Large intestine (tissue), 12 donors: ENCODE data around the gene SUPV3L1. TPM values are rescaled to one million over a fixed set of nuclear protein-coding genes. Genes with fewer than 3 reads are reported as not detected.
"Not testable (repeated sequence)": the region's sequence is repeated elsewhere in the genome, so short reads cannot be mapped to it uniquely, and the experiment has no call there.

Experiments
- DNase-seq, 2 donors: peaks; one replicate each; pipeline versions ENCODE4 v3.0.0 to v3.0.0-alpha.2; 2013
- H3K27ac ChIP-seq: one replicate; pipeline ENCODE4 v1.5.1; 2013; ENCODE audit warnings: low read length
- H3K27me3 ChIP-seq: 2 replicates; pipeline ENCODE4 v1.6.1; 2013; ENCODE audit warnings: low read length; ENCODE audit not compliant: control insufficient read depth, insufficient read depth
- H3K36me3 ChIP-seq: 2 replicates; pipeline ENCODE4 v1.6.1; 2013; ENCODE audit warnings: low read length; ENCODE audit not compliant: control insufficient read depth, insufficient read depth
- H3K4me1 ChIP-seq: one replicate; pipeline ENCODE4 v1.6.1; 2013; ENCODE audit warnings: low read length; ENCODE audit not compliant: control insufficient read depth, insufficient read depth
- H3K4me3 ChIP-seq: one replicate; pipeline ENCODE4 v1.5.1; 2013; ENCODE audit warnings: low read length
- H3K9me3 ChIP-seq: one replicate; pipeline ENCODE4 v1.6.1; 2013; ENCODE audit warnings: mild to moderate bottlenecking, low read depth, low read length, moderate library complexity; ENCODE audit not compliant: control insufficient read depth
- WGBS: methylation state at CpG from one replicate; pipeline ENCODE4 v1.1.5; 2013; ENCODE audit warnings: low lambda C conversion rate; ENCODE audit not compliant: insufficient coverage; 5-methylcytosine and 5-hydroxymethylcytosine counted together
- long read RNA-seq, 11 donors: transcript quantifications; one replicate each; lab custom pipeline, GENCODE V29; 2026
- polyA plus RNA-seq: library from polyadenylated mRNA; unstranded; fragments of 120-200 nt; gene quantifications from one replicate; pipeline ENCODE4 v1.2.1, GENCODE V29; 2013

Gene SUPV3L1
- 35.5 TPM for polyA plus RNA-seq
- long read RNA-seq, donor 1, partial matches to known transcripts, result 0 of 2 reads
- long read RNA-seq, donor 1, other reads (novel, unspliced or antisense), result 0 of 2 reads
- long read RNA-seq, donor 2, partial matches to known transcripts, result 0 of 3 reads
- long read RNA-seq, donor 2, other reads (novel, unspliced or antisense), result 0 of 3 reads
- long read RNA-seq, donor 3, result 0 reads
- long read RNA-seq, donor 4, result 0 reads
- long read RNA-seq, donor 5, partial matches to known transcripts, result 0 of 4 reads
- long read RNA-seq, donor 5, other reads (novel, unspliced or antisense), result 0 of 4 reads
- long read RNA-seq, donor 6, transcript SUPV3L1-201 (15 exons, 2,484 nt), result major isoform, 5 of 5 reads
- long read RNA-seq, donor 6, partial matches to known transcripts, result 0 of 5 reads
- long read RNA-seq, donor 6, other reads (novel, unspliced or antisense), result 0 of 5 reads
- long read RNA-seq, donor 7, result 0 reads
- long read RNA-seq, donor 8, partial matches to known transcripts, result 0 of 5 reads
- long read RNA-seq, donor 8, other reads (novel, unspliced or antisense), result 0 of 5 reads
- long read RNA-seq, donor 9, partial matches to known transcripts, result 0 of 6 reads
- long read RNA-seq, donor 9, other reads (novel, unspliced or antisense), result 0 of 6 reads
- long read RNA-seq, donor 10, partial matches to known transcripts, result 0 of 5 reads
- long read RNA-seq, donor 10, other reads (novel, unspliced or antisense), result 0 of 5 reads
- long read RNA-seq, donor 11, partial matches to known transcripts, result 0 of 3 reads
- long read RNA-seq, donor 11, other reads (novel, unspliced or antisense), result 0 of 3 reads

- Histone ChIP-seq H3K4me3 (peak within 1 kb of the TSS; percentile 95), H3K27ac (peak within 1 kb of the TSS; percentile 70), H3K9me3 (no peaks in the 10 kb centered on the region), H3K36me3 (peaks cover 10% of the 10 kb centered on the region), H3K4me1 (peaks cover 7% of the 10 kb centered on the region), H3K27me3 (no peaks in the 10 kb centered on the region)
- no CpG with 5 or more reads among the region's 44 CpGs for WGBS
- DNase-seq, result peak; percentile 95 to 96
Measured at GRCh38 chr10:69179743-69180524, at the start of gene SUPV3L1. SUPV3L1 (plus strand) TSS chr10:69180234; CDS start chr10:69180292, 58 bp downstream.

GRCh38 chr10:69130251-69130650 is 49.8 kb upstream of the SUPV3L1 start:
- H3K9me3 ChIP-seq, result no peaks in the 10 kb centered on the region
- H3K4me1 ChIP-seq, result no peaks in the 10 kb centered on the region
- H3K27me3 ChIP-seq, result no peaks in the 10 kb centered on the region
- H3K27ac ChIP-seq, result no peak overlapping the region
- DNase-seq, result no peak
- 70% methylated on average over 2 of the region's 2 CpGs for WGBS
- H3K36me3 ChIP-seq, result peaks cover 18% of the 10 kb centered on the region
- H3K4me3 ChIP-seq, result no peak overlapping the region

- H3K27me3 ChIP-seq, result no peaks in the 10 kb centered on the region
- no peak overlapping the region for H3K4me3 ChIP-seq
- no peaks in the 10 kb centered on the region for H3K4me1 ChIP-seq
- no peak overlapping the region for H3K27ac ChIP-seq
- H3K36me3 ChIP-seq, result peaks cover 18% of the 10 kb centered on the region
- no peaks in the 10 kb centered on the region for H3K9me3 ChIP-seq
- WGBS, result no CpG with 5 or more reads among the region's 2 CpGs
- no peak for DNase-seq
Measured at GRCh38 chr10:69139961-69140360, 40.1 kb upstream of the SUPV3L1 start.

GRCh38 chr10:69141304-69141703 is 38.7 kb upstream of the SUPV3L1 start:
- Histone ChIP-seq H3K27me3 (no peaks in the 10 kb centered on the region), H3K4me1 (no peaks in the 10 kb centered on the region), H3K36me3 (peaks cover 15% of the 10 kb centered on the region), H3K4me3 (no peak overlapping the region), H3K9me3 (no peaks in the 10 kb centered on the region), H3K27ac (no peak overlapping the region)
- 80% methylated on average over 1 of the region's 1 CpG for WGBS
- DNase-seq, result no peak

GRCh38 chr10:69142074-69142473 is 38.0 kb upstream of the SUPV3L1 start:
- WGBS, result no CpG with 5 or more reads among the region's 3 CpGs

GRCh38 chr10:69142983-69143382 is 37.1 kb upstream of the SUPV3L1 start:
- no peaks in the 10 kb centered on the region for H3K27me3 ChIP-seq
- no CpG with 5 or more reads among the region's 3 CpGs for WGBS
- no peak overlapping the region for H3K4me3 ChIP-seq
- no peaks in the 10 kb centered on the region for H3K9me3 ChIP-seq
- no peaks in the 10 kb centered on the region for H3K4me1 ChIP-seq
- DNase-seq, result peak in 1 of 2 donors; percentile 10
- no peak overlapping the region for H3K27ac ChIP-seq
- peaks cover 10% of the 10 kb centered on the region for H3K36me3 ChIP-seq

More at GRCh38 chr10:69142074-69142473, 38.0 kb upstream of the SUPV3L1 start:
- H3K36me3 ChIP-seq, result peaks cover 15% of the 10 kb centered on the region
- H3K4me1 ChIP-seq, H3K27me3 ChIP-seq, DNase-seq, H3K27ac ChIP-seq, H3K4me3 ChIP-seq, H3K9me3 ChIP-seq: not testable (repeated sequence)

GRCh38 chr10:69145329-69145728 is 34.7 kb upstream of the SUPV3L1 start:
- H3K27ac ChIP-seq, result no peak overlapping the region
- H3K36me3 ChIP-seq, result peaks cover 5% of the 10 kb centered on the region
- 100% methylated on average over 1 of the region's 1 CpG for WGBS
- DNase-seq, result no peak
- no peak overlapping the region for H3K4me3 ChIP-seq
- H3K27me3 ChIP-seq, result no peaks in the 10 kb centered on the region
- H3K9me3 ChIP-seq, result no peaks in the 10 kb centered on the region
- H3K4me1 ChIP-seq, result no peaks in the 10 kb centered on the region

DNA sequence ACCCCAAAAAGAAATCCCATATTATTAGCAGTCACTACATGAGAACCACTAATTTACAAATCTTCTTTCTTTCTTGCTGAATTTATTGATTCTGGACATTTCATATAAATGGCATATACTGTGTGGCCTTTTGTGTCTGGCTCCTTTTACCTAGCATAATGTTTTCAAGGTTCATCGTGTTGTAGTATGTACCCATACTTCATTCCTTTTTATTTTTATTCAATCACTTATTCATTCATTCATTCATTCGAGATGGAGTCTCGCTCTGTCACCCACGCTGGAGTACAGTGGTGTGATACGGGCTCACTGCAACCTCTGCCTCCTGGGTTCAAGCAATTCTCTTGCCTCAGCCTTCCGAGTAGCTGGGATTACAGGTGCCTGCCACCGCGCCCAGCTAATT is 34.2 kb upstream of the SUPV3L1 start:
- WGBS, result no CpG with 5 or more reads among the region's 8 CpGs
- Histone ChIP-seq H3K27me3 (no peaks in the 10 kb centered on the region), H3K9me3 (no peaks in the 10 kb centered on the region)

DNA sequence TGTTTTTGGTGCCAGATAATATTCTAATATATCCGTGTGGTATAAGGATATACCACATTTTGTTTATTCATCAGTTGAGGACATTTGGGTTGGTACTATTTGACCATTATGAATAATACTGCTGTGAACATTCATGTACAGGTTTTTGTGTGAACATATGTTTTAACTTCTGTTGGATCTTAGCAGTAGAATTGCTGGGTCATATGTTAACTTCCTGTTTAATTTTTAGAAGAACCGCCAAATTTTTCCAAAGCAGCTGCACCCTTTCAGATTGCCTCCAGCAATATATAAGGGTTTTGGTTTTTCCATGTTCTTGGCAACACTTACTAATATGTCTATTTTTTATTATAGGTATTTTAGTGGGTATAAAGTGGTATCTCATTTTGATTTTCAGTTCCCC is 33.3 kb upstream of the SUPV3L1 start:
- Histone ChIP-seq H3K36me3 (peaks cover 4% of the 10 kb centered on the region), H3K9me3 (no peaks in the 10 kb centered on the region), H3K27me3 (no peaks in the 10 kb centered on the region), H3K4me3 (no peak overlapping the region), H3K27ac (no peak overlapping the region), H3K4me1 (no peaks in the 10 kb centered on the region)
- WGBS, result no CpG with 5 or more reads among the region's 2 CpGs
- no peak for DNase-seq

More for the DNA sequence above, 34.2 kb upstream of the SUPV3L1 start:
- Histone ChIP-seq H3K36me3 (peaks cover 4% of the 10 kb centered on the region), H3K4me1 (no peaks in the 10 kb centered on the region), H3K4me3 (no peak overlapping the region), H3K27ac (no peak overlapping the region)
- no peak for DNase-seq

GRCh38 chr10:69151984-69152383 is 28.1 kb upstream of the SUPV3L1 start:
- 100% methylated on average over 2 of the region's 3 CpGs for WGBS
- H3K36me3 ChIP-seq, result no peaks in the 10 kb centered on the region
- no peak overlapping the region for H3K4me3 ChIP-seq
- DNase-seq, result no peak
- H3K9me3 ChIP-seq, result no peaks in the 10 kb centered on the region
- no peaks in the 10 kb centered on the region for H3K4me1 ChIP-seq
- no peak overlapping the region for H3K27ac ChIP-seq
- H3K27me3 ChIP-seq, result no peaks in the 10 kb centered on the region
